Neutrophil (primary cell): Measurements from ENCODE around the gene ABCG1.

Experiments
- H3K27ac ChIP-seq: fragments of 200-600 bp; sonication (generic); 2 replicates; pipeline ENCODE4 v1.5.1; 2016; ENCODE audit warnings: mild to moderate bottlenecking, moderate library complexity
- H3K27me3 ChIP-seq: fragments of 200-600 bp; sonication (generic); 2 replicates; pipeline ENCODE4 v1.6.0; 2016; ENCODE audit warnings: mild to moderate bottlenecking
- H3K36me3 ChIP-seq: fragments of 200-600 bp; sonication (generic); 2 replicates; pipeline ENCODE4 v1.5.1; 2017
- H3K4me1 ChIP-seq, 2 experiments: fragments of 200-600 bp in 1 of 2; sonication (generic) in 1 of 2; 1 replicate in 1 of 2; 2 replicates in 1 of 2; pipeline versions ENCODE4 v1.5.1 to v1.6.1; 2013 to 2016; ENCODE audit warnings: low read depth in 1 of 2, low read length in 1 of 2, mild to moderate bottlenecking in 1 of 2, moderate library complexity in 1 of 2; ENCODE audit not compliant: control insufficient read depth in 1 of 2, insufficient read depth in 1 of 2
- H3K4me3 ChIP-seq, 2 experiments: fragments of 200-600 bp in 1 of 2; sonication (generic) in 1 of 2; 1 replicate in 1 of 2; 2 replicates in 1 of 2; pipeline ENCODE4 v1.5.1; 2013 to 2016; ENCODE audit warnings: low read depth in 1 of 2, low read length in 1 of 2, mild to moderate bottlenecking in 1 of 2, moderate library complexity in 1 of 2
- H3K9me3 ChIP-seq: fragments of 200-600 bp; sonication (generic); 2 replicates; pipeline ENCODE4 v1.5.1; 2016
- TF ChIP-seq, protein P1 (sequence below): fragments of 200-600 bp; sonication (generic); IDR thresholded peaks from 2 replicates; pipeline ENCODE4 v1.5.1; 2016; ENCODE audit warnings: antibody characterized with exemption

Gene ABCG1

DNA sequence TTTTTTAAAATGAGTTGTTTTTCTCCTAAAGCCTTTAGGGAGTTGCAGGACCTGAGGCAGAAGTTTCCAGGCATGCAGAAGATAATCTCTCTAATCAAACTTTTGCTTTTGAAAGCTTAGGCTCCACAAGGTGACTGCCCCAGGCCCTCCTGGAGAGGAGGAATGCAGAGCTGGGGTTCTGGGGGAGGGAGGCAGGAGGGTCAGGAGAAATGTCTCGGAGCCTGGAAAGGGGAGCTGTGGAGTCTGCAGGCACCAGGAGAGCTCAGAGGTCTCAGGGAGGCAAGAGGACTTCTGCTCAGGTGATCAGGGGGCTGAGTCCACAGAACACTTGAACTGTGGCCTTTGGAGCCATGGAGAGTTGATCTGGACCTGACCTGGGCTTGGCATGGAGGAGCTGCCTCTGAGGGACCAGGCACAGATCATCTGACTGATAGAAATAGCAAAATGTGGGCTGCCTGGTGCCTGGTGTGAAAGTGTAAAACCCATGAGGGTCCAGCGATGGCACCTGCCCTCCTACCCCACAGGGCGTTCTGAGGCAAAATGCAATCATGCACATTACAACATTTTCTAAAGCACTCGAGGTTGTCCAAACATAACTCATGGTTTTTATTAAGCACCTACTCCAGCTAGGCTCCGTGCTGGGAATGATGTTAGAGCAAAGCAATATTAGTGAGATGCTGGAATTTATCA is 10.0 kb upstream of the ABCG1 start:
- TF ChIP-seq, protein P1, sequence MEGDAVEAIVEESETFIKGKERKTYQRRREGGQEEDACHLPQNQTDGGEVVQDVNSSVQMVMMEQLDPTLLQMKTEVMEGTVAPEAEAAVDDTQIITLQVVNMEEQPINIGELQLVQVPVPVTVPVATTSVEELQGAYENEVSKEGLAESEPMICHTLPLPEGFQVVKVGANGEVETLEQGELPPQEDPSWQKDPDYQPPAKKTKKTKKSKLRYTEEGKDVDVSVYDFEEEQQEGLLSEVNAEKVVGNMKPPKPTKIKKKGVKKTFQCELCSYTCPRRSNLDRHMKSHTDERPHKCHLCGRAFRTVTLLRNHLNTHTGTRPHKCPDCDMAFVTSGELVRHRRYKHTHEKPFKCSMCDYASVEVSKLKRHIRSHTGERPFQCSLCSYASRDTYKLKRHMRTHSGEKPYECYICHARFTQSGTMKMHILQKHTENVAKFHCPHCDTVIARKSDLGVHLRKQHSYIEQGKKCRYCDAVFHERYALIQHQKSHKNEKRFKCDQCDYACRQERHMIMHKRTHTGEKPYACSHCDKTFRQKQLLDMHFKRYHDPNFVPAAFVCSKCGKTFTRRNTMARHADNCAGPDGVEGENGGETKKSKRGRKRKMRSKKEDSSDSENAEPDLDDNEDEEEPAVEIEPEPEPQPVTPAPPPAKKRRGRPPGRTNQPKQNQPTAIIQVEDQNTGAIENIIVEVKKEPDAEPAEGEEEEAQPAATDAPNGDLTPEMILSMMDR = no peak
- H3K9me3 ChIP-seq = no peaks in the 10 kb centered on the region
- no peak overlapping the region for H3K4me3 ChIP-seq
- H3K27me3 ChIP-seq = no peaks in the 10 kb centered on the region
- H3K36me3 ChIP-seq = no peaks in the 10 kb centered on the region
- H3K27ac ChIP-seq = no peak overlapping the region
- H3K4me1 ChIP-seq = peaks cover 0 to 6% of the 10 kb centered on the region in 2 experiments

DNA sequence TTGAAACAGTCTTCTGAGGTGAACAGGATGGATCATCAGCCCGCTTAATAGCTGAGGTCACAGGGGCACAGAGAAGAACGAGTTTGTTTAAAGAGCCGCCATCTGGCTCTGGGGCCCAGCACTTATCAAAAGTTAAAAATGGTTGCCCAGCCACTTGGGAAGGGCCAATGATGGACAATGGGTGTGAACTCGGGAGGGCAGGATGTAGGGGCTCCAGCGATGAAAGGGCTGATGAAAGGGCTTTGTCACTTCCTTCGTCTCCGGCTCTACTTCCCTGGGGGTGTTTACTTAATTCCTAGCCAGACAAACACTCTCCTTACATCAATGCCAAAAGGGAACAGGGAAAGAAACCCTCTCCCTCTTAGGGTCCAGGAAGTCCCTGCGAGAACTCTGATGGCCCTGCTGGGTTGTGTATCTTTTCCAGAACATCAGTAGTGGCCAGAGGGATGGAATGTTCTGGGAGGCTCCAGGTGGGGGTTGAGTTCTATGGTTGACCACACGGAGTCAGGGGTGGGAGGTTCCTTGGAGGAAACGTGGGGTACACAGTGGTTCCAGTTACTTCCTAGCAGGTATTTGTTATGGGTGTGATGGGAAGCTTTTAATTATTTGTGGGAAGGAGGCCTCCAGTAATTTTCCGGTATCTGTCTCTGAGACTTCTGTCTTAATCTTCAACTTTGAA is 9.0 kb upstream of the ABCG1 start:
- Histone ChIP-seq H3K27me3 (no peaks in the 10 kb centered on the region), H3K27ac (no peak overlapping the region)

DNA sequence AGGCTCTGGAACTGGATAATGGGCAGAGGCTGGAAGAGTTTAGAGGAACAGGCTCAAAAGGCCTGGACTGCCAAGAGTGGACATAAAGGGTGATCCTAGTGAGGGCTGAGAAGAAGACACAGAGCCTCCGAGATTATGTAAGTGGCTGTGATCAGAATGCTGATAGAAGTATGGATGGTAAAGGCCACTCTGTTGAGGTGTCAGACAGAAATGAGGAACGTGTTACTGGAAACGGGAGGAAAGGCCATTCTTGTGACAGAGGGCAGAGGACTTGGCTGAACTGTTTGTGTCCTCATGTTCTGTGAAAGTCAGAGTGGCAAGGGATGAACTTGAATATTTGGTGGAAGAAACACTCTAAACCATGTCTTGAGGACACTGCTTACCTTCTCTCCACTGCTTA is 6.7 kb upstream of the ABCG1 start:
- no peaks in the 10 kb centered on the region for H3K9me3 ChIP-seq
- H3K4me3 ChIP-seq = no peak overlapping the region
- no peaks in the 10 kb centered on the region for H3K36me3 ChIP-seq
- peaks cover 0 to 6% of the 10 kb centered on the region in 2 experiments for H3K4me1 ChIP-seq
- H3K27me3 ChIP-seq = peaks cover 6% of the 10 kb centered on the region
- no peak overlapping the region for H3K27ac ChIP-seq
- TF ChIP-seq, protein P1 = no peak

More for the DNA sequence above, 9.0 kb upstream of the ABCG1 start:
- Histone ChIP-seq H3K4me3 (no peak overlapping the region), H3K4me1 (peaks cover 0 to 6% of the 10 kb centered on the region in 2 experiments), H3K9me3 (no peaks in the 10 kb centered on the region), H3K36me3 (no peaks in the 10 kb centered on the region)
- TF ChIP-seq, protein P1 = no peak

DNA sequence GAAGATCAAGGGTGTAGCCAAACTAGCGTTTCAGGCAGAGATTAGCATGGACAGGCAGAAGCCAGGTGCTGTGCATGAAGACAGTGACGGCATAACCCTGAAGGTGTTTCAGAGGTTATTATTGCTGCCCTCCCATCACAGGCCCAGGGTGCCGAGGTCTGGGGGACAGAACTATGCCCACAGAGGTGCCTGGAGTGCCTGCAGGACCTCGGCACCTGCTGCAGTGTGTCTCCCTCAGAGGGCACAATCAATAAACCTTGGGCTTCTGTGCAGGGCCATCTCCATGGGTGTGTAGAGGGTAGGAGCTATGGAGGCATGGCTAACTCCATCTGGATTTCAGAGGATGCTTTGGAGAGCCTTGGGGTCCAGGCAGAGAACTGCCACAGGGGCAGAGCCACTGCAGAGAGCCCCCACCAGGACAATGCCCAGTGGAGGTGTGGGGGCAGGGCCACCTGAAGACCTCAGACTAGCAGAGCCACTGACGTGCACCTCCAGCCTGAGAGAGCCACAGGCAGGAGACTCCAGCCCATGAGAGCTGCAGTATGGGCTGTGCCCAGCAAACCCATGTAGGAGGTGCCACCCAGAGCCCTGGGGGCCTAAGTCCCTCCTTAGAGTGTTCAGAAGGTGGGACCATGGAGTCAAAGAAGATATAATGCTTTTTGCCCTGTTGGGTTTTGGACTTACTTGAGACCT is 5.7 kb upstream of the ABCG1 start:
- Histone ChIP-seq H3K4me1 (peaks cover 0 to 7% of the 10 kb centered on the region in 2 experiments), H3K27ac (no peak overlapping the region), H3K27me3 (peaks cover 16% of the 10 kb centered on the region), H3K9me3 (no peaks in the 10 kb centered on the region), H3K4me3 (no peak overlapping the region), H3K36me3 (no peaks in the 10 kb centered on the region)
- TF ChIP-seq, protein P1 = no peak

DNA sequence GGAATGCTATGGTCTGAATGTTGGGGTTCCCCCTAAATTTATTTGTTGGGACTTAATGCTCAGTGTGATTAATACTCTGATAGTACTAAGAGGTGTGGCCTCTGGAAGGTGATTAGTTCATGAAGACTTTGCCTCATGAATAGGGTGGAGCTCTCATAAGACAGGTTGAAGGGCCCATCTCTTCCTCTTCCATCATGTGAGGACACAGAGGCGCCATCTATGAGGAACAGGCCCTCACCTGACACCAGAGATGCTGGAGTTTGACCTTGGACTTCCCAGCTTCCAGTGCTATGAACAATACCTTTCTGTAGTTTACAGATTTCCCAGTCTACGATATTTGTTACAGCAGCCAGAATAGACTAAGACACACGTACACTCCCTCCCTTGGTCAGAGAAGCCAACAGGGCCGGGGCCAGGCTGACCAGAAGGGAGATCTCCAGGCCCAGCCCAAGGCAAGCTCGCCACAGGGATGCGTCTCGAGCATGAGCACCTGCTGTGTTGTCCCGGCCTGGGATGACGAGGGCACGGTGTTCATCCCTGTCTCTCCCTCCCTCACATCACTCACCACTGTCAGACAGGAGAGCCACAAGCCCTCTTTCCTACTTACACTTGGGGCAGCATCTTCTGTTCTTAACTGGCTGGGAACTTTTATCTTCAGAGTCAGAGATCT is 4.7 kb upstream of the ABCG1 start:
- TF ChIP-seq, protein P1 = no peak
- H3K27me3 ChIP-seq = peaks cover 23% of the 10 kb centered on the region
- no peak overlapping the region for H3K27ac ChIP-seq

More for the DNA sequence above, 4.7 kb upstream of the ABCG1 start:
- H3K9me3 ChIP-seq = no peaks in the 10 kb centered on the region
- H3K4me3 ChIP-seq = no peak overlapping the region
- peaks cover 3 to 13% of the 10 kb centered on the region in 2 experiments for H3K4me1 ChIP-seq
- no peaks in the 10 kb centered on the region for H3K36me3 ChIP-seq
